ENCODE results near the gene ITPRIP. TPM values are rescaled to one million over a fixed set of nuclear protein-coding genes. Genes with fewer than 3 reads are reported as not detected.

Gene ITPRIP
- total RNA-seq, 2 donors from 2014 or later: 9.1 to 11.0 TPM

DNA sequence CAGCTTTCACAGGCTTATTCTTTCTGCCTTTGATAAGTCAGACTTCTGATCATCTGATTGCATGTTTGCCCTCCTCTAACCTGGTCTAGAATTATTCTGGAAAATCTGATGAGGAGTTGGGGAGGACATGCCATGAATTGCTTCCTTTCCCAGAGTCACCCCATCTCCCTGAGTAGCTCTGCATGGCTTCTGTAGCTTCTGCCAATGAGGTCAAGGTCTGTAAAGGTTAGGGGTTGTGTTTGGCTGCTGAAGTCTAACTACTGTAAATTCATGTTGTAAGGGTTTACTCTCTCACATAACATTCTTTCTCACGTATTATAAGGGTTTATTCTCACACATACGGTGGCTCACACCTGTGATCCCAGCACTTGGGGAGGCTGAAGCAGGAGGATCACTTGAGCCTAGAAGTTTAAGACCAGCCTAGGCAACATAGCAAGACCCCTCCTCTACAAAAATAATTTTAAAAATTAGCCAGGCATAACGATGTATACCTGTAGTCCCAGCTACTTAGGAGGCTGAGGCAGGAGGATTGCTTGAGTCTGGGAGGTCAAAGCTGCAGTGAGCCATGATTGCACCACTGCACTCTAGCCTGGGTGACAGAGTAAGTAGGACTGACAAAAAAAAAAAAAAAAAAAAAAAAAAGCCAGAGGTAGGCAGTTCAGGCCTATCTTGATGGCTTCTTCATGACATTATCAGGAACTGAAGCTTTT is 58.6 kb downstream of the ITPRIP start:
- Histone ChIP-seq H3K36me3 (ENCODE audit: control insufficient read depth, insufficient read depth, low read length) (no peaks in the 10 kb centered on the region), H3K4me3 (ENCODE audit: low read length) (no peak overlapping the region), H3K4me1 (ENCODE audit: control insufficient read depth, insufficient read depth, low read length) (no peaks in the 10 kb centered on the region), H3K9me3 (ENCODE audit: control insufficient read depth, low read length) (no peaks in the 10 kb centered on the region), H3K27ac (ENCODE audit: low read depth, low read length) (no peak overlapping the region), H3K27me3 (ENCODE audit: control insufficient read depth, insufficient read depth, low read length, poor library complexity, severe bottlenecking) (peaks cover 46% of the 10 kb centered on the region), H3K9ac (ENCODE audit: extremely low read depth, low read length, poor library complexity, severe bottlenecking) (no peak overlapping the region)
- Mint-ChIP-seq H3K27me3 (ENCODE audit: insufficient read depth) (peaks cover 45% of the 10 kb centered on the region), H3K9me3 (no peaks in the 10 kb centered on the region), H3K36me3 (ENCODE audit: low read depth) (peaks cover 16% of the 10 kb centered on the region), H3K4me3 (no peak overlapping the region), H3K4me1 (peaks cover 29% of the 10 kb centered on the region), H3K27ac (no peak overlapping the region)
- WGBS, 2 experiments (ENCODE audit: insufficient coverage in 1 of 2, insufficient read length in 1 of 2): 80 to 99% methylated on average over 1 to 3 of the region's 3 CpGs
- TF ChIP-seq, protein P1, sequence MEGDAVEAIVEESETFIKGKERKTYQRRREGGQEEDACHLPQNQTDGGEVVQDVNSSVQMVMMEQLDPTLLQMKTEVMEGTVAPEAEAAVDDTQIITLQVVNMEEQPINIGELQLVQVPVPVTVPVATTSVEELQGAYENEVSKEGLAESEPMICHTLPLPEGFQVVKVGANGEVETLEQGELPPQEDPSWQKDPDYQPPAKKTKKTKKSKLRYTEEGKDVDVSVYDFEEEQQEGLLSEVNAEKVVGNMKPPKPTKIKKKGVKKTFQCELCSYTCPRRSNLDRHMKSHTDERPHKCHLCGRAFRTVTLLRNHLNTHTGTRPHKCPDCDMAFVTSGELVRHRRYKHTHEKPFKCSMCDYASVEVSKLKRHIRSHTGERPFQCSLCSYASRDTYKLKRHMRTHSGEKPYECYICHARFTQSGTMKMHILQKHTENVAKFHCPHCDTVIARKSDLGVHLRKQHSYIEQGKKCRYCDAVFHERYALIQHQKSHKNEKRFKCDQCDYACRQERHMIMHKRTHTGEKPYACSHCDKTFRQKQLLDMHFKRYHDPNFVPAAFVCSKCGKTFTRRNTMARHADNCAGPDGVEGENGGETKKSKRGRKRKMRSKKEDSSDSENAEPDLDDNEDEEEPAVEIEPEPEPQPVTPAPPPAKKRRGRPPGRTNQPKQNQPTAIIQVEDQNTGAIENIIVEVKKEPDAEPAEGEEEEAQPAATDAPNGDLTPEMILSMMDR (conservative IDR thresholded peaks at IDR 0.05): no peak
- no peak for DNase-seq

DNA sequence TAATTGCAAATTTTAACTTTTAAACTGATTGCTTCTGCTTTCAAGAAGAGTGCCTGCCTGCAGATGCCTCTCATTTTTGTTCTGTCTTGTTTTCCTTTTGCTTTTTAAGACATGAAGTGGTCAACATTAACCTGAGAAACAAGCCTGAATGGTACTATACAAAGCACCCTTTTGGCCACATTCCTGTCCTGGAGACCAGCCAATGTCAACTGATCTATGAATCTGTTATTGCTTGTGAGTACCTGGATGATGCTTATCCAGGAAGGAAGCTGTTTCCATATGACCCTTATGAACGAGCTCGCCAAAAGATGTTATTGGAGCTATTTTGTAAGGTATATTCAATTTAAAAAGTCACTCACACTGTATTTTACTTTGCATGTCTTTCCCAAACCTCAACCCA is 60.5 kb downstream of the ITPRIP start:
- Histone ChIP-seq H3K4me1 (ENCODE audit: control insufficient read depth, insufficient read depth, low read length) (no peaks in the 10 kb centered on the region), H3K27ac (ENCODE audit: low read depth, low read length) (no peak overlapping the region), H3K36me3 (ENCODE audit: control insufficient read depth, insufficient read depth, low read length) (no peaks in the 10 kb centered on the region), H3K9me3 (ENCODE audit: control insufficient read depth, low read length) (no peaks in the 10 kb centered on the region), H3K9ac (ENCODE audit: extremely low read depth, low read length, poor library complexity, severe bottlenecking) (no peak overlapping the region), H3K4me3 (ENCODE audit: low read length) (no peak overlapping the region), H3K27me3 (ENCODE audit: control insufficient read depth, insufficient read depth, low read length, poor library complexity, severe bottlenecking) (peaks cover 35% of the 10 kb centered on the region)
- Mint-ChIP-seq H3K9me3 (no peaks in the 10 kb centered on the region), H3K27me3 (ENCODE audit: insufficient read depth) (peaks cover 36% of the 10 kb centered on the region), H3K27ac (no peak overlapping the region), H3K4me3 (no peak overlapping the region), H3K4me1 (peaks cover 38% of the 10 kb centered on the region), H3K36me3 (ENCODE audit: low read depth) (peaks cover 16% of the 10 kb centered on the region)
- no peak for DNase-seq
- no CpG with 5 or more reads among the region's 2 CpGs for WGBS, 2 experiments (ENCODE audit: insufficient coverage in 1 of 2, insufficient read length in 1 of 2)
- TF ChIP-seq, protein P1 (conservative IDR thresholded peaks at IDR 0.05): no peak

DNA sequence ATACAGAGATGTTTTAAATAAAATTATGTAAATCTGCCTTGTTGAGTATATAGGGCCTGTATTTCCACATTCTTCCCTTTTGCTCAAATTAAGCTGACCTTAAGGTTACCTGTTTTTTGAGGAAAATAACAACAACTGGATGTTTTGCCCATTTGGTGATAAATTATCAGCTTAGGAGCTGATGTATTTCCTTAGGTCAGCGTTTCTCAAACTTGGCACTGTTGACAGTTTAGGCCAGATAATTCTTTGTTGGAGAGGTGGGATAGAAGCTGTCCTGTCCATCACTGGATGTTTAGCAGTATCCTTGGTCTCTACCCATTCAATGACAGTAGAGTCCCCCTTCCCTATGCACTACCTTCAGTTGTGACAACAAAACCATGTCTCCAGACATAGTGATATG is 62.1 kb downstream of the ITPRIP start:
- Mint-ChIP-seq H3K9me3 (no peaks in the 10 kb centered on the region), H3K36me3 (ENCODE audit: low read depth) (peaks cover 15% of the 10 kb centered on the region), H3K4me3 (no peak overlapping the region), H3K27me3 (ENCODE audit: insufficient read depth) (peaks cover 32% of the 10 kb centered on the region), H3K4me1 (peaks cover 28% of the 10 kb centered on the region), H3K27ac (no peak overlapping the region)
- TF ChIP-seq, protein P1 (conservative IDR thresholded peaks at IDR 0.05): no peak
- Histone ChIP-seq H3K4me3 (ENCODE audit: low read length) (no peak overlapping the region), H3K36me3 (ENCODE audit: control insufficient read depth, insufficient read depth, low read length) (no peaks in the 10 kb centered on the region), H3K27ac (ENCODE audit: low read depth, low read length) (no peak overlapping the region), H3K9ac (ENCODE audit: extremely low read depth, low read length, poor library complexity, severe bottlenecking) (no peak overlapping the region), H3K4me1 (ENCODE audit: control insufficient read depth, insufficient read depth, low read length) (no peaks in the 10 kb centered on the region), H3K9me3 (ENCODE audit: control insufficient read depth, low read length) (no peaks in the 10 kb centered on the region), H3K27me3 (ENCODE audit: control insufficient read depth, insufficient read depth, low read length, poor library complexity, severe bottlenecking) (peaks cover 29% of the 10 kb centered on the region)
- 76 to 100% methylated on average over 1 of the region's 1 CpG for WGBS, 2 experiments (ENCODE audit: insufficient coverage in 1 of 2, insufficient read length in 1 of 2)
- DNase-seq: no peak
